RWPE2 (cell line): ENCODE results near the gene MGAT4C.
A peak's percentile ranks its signal among the peaks of the same experiment; 100 is the strongest.

Source experiments
- ATAC-seq: fragments of 200-7000 bp; cut with Tn5 transposase; 3 replicates; pipeline ENCODE4 v1.9.1; 2021; ENCODE audit warnings: low read depth
- DNase-seq: peaks from one replicate; pipeline ENCODE4 v3.0.0-alpha.2; 2020; ENCODE audit warnings: low spot score
- H3K27ac ChIP-seq: fragments of 450-650 bp; 2 replicates; pipeline ENCODE4 v1.5.1; 2017; ENCODE audit warnings: mild to moderate bottlenecking; ENCODE audit not compliant: poor library complexity, severe bottlenecking
- H3K27me3 ChIP-seq: fragments of 250-450 bp; sonication (Bioruptor Pico); 2 replicates; pipeline ENCODE4 v1.5.1; 2021; ENCODE audit warnings: mild to moderate bottlenecking, moderate library complexity; ENCODE audit not compliant: insufficient read depth, poor library complexity, severe bottlenecking
- H3K36me3 ChIP-seq: fragments of 250-450 bp; sonication (Bioruptor Pico); 2 replicates; pipeline ENCODE4 v1.5.1; 2020; ENCODE audit warnings: low read depth, mild to moderate bottlenecking, moderate library complexity
- H3K4me1 ChIP-seq: fragments of 250-450 bp; sonication (Bioruptor Pico); 2 replicates; pipeline ENCODE4 v1.5.1; 2021; ENCODE audit warnings: mild to moderate bottlenecking, moderate library complexity; ENCODE audit not compliant: insufficient read depth, poor library complexity, severe bottlenecking
- H3K4me3 ChIP-seq: fragments of 250-450 bp; sonication (Bioruptor Pico); 2 replicates; pipeline ENCODE4 v1.5.1; 2021; ENCODE audit warnings: mild to moderate bottlenecking, moderate library complexity; ENCODE audit not compliant: severe bottlenecking
- H3K9me3 ChIP-seq: fragments of 250-450 bp; sonication (Bioruptor Pico); 2 replicates; pipeline ENCODE4 v1.5.1; 2021; ENCODE audit warnings: mild to moderate bottlenecking, moderate library complexity; ENCODE audit not compliant: severe bottlenecking
- CTCF ChIP-seq: fragments of 450-650 bp; IDR thresholded peaks from one replicate; pipeline ENCODE4 v1.5.1; 2017; ENCODE audit warnings: mild to moderate bottlenecking, moderate library complexity; ENCODE audit not compliant: poor library complexity, severe bottlenecking

MGAT4C gene

GRCh38 chr12:86193931-86194330 is 62.3 kb downstream of the MGAT4C start:
- Histone ChIP-seq H3K27me3 (no peaks in the 10 kb centered on the region), H3K36me3 (no peaks in the 10 kb centered on the region), H3K27ac (no peak overlapping the region), H3K4me3 (no peak overlapping the region), H3K4me1 (peaks cover 10% of the 10 kb centered on the region), H3K9me3 (no peaks in the 10 kb centered on the region)
- TF ChIP-seq CTCF = no peak
- ATAC-seq (peak; percentile 86), DNase-seq (no peak)

DNA sequence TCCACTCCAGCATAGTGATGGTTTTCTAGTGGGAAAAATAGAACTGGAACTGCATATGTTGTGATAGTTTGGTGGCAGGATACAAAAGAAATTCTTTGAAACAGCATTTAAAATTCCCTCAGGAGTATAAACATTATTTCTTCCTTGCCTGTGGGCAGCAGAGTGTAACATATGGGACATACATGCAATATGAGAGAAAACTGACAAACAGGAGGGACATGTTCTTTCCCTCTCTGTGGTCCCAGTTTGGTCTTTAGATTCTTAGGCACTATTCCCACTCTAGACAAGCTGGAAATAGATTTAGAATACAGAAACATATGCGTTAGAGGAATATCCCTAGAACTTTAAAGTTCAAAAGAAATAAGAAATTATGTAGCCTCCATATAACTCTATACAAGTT is 68.0 kb downstream of the MGAT4C start:
- Histone ChIP-seq H3K4me1 (no peaks in the 10 kb centered on the region), H3K36me3 (no peaks in the 10 kb centered on the region), H3K27me3 (no peaks in the 10 kb centered on the region), H3K9me3 (peaks cover 3% of the 10 kb centered on the region), H3K4me3 (no peak overlapping the region), H3K27ac (no peak overlapping the region)
- TF ChIP-seq CTCF = no peak
- ATAC-seq (no peak), DNase-seq (no peak)

GRCh38 chr12:86186449-86186848 is 69.7 kb downstream of the MGAT4C start:
- ATAC-seq = no peak
- Histone ChIP-seq H3K27ac (no peak overlapping the region), H3K9me3 (peaks cover 3% of the 10 kb centered on the region), H3K36me3 (no peaks in the 10 kb centered on the region), H3K4me1 (no peaks in the 10 kb centered on the region), H3K27me3 (no peaks in the 10 kb centered on the region), H3K4me3 (no peak overlapping the region)
- TF ChIP-seq CTCF = peak; percentile 25
- DNase-seq = no peak

- DNase-seq (no peak), ATAC-seq (no peak)
- no peak for TF ChIP-seq CTCF
- H3K4me3 ChIP-seq = no peak overlapping the region
- no peaks in the 10 kb centered on the region for H3K27me3 ChIP-seq
- H3K4me1 ChIP-seq = no peaks in the 10 kb centered on the region
- H3K27ac ChIP-seq = no peak overlapping the region
- H3K9me3 ChIP-seq = no peaks in the 10 kb centered on the region
- no peaks in the 10 kb centered on the region for H3K36me3 ChIP-seq
Observed at GRCh38 chr12:86179855-86180254, 76.3 kb downstream of the MGAT4C start.

- no peaks in the 10 kb centered on the region for H3K27me3 ChIP-seq
- no peaks in the 10 kb centered on the region for H3K4me1 ChIP-seq
- ATAC-seq (no peak), DNase-seq (no peak)
- no peak overlapping the region for H3K27ac ChIP-seq
- no peaks in the 10 kb centered on the region for H3K9me3 ChIP-seq
- TF ChIP-seq CTCF = no peak
- no peaks in the 10 kb centered on the region for H3K36me3 ChIP-seq
- no peak overlapping the region for H3K4me3 ChIP-seq
Observed at GRCh38 chr12:86174188-86174587, 82.0 kb downstream of the MGAT4C start.
